Bronchial epithelial cell (primary cell): Measurements from ENCODE around the gene GLMP. TPM values are rescaled to one million over a fixed set of nuclear protein-coding genes. Genes with fewer than 3 reads are reported as not detected.
A peak's percentile ranks its signal among the peaks of the same experiment; 100 is the strongest.

Source experiments
- DNase-seq: peaks from one replicate; pipeline ENCODE4 v3.0.0-alpha.2; 2010; ENCODE audit warnings: low read depth
- FAIRE-seq: peaks from 2 replicates; lab custom pipeline; 2011; peaks lifted over from hg19 to GRCh38; lab: Jason Lieb, UNC
- H3K27me3 ChIP-seq: 2 replicates; pipeline ENCODE4 v1.5.1; 2011; ENCODE audit warnings: low read length; ENCODE audit not compliant: control insufficient read depth, insufficient read depth
- H3K36me3 ChIP-seq: 2 replicates; pipeline ENCODE4 v1.5.1; 2011; ENCODE audit warnings: low read length; ENCODE audit not compliant: control insufficient read depth, insufficient read depth
- H3K4me3 ChIP-seq: 2 replicates; pipeline ENCODE4 v1.5.1; 2011; ENCODE audit warnings: mild to moderate bottlenecking, low read depth, low read length, control low read depth
- total RNA-seq: library from RNA; depleted of rRNA; stranded (reverse); fragments of >200 nt; gene quantifications from 2 replicates; pipeline ENCODE4 v1.2.1, GENCODE V29; 2014
- TF ChIP-seq, protein P1 (sequence below): IDR thresholded peaks from 2 replicates; pipeline ENCODE4 v1.5.1; 2011; ENCODE audit warnings: mild to moderate bottlenecking, moderate library complexity, low read length, control low read depth, inconsistent platforms; ENCODE audit not compliant: insufficient read depth, severe bottlenecking

The GLMP gene
- total RNA-seq, 1 donor from 2014 or later: 34.2 TPM

- TF ChIP-seq, protein P1, sequence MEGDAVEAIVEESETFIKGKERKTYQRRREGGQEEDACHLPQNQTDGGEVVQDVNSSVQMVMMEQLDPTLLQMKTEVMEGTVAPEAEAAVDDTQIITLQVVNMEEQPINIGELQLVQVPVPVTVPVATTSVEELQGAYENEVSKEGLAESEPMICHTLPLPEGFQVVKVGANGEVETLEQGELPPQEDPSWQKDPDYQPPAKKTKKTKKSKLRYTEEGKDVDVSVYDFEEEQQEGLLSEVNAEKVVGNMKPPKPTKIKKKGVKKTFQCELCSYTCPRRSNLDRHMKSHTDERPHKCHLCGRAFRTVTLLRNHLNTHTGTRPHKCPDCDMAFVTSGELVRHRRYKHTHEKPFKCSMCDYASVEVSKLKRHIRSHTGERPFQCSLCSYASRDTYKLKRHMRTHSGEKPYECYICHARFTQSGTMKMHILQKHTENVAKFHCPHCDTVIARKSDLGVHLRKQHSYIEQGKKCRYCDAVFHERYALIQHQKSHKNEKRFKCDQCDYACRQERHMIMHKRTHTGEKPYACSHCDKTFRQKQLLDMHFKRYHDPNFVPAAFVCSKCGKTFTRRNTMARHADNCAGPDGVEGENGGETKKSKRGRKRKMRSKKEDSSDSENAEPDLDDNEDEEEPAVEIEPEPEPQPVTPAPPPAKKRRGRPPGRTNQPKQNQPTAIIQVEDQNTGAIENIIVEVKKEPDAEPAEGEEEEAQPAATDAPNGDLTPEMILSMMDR: no peak
- H3K36me3 ChIP-seq: peaks cover 25% of the 10 kb centered on the region
- no peaks in the 10 kb centered on the region for H3K27me3 ChIP-seq
- DNase-seq (no peak), FAIRE-seq (no peak)
- no peak within 1 kb of the TSS for H3K4me3 ChIP-seq
These were observed 47.8 kb downstream of the GLMP start, which contains the start of gene PAQR6 for GRCh38 chr1:156247460-156248322. Gene PAQR6, minus strand, starts transcription at chr1:156248056. Its CDS starts 1,325 bp downstream, at chr1:156246731.

- FAIRE-seq (peak; percentile 40), DNase-seq (no peak)
- Histone ChIP-seq H3K4me3 (no peak overlapping the region), H3K36me3 (peaks cover 18% of the 10 kb centered on the region), H3K27me3 (no peaks in the 10 kb centered on the region)
- TF ChIP-seq, protein P1: no peak
These were observed 48.6 kb downstream of the GLMP start for GRCh38 chr1:156246781-156247459.

DNA sequence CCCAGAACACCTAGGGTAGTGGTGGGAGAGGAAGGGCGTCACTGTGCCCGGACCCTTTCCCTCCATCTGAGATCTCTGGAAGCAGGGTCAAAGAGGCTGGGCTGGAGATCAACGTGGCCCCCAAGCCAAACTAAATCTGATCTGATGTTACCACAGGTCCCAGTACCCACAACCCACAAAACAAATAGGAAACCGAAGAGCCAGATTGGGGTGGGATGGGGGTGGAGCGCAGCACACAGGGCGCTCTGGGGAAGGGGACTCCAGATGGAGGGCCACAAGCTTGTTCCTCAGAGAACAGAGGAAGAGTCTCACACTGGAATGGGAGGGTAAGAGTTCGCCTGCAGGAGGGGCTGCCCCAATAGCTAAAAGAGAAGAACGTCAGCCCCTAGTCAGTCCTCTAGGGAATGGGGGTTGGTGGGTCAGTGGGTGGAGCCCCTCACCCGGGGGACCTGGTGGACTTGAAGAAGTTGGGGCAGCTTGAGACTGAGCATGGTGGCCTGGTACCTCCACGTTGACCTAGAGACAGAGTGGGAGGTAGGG is 49.2 kb downstream of the GLMP start:
- no peak overlapping the region for H3K4me3 ChIP-seq
- DNase-seq (no peak), FAIRE-seq (peak; percentile 79)
- TF ChIP-seq, protein P1: no peak
- H3K36me3 ChIP-seq: peaks cover 12% of the 10 kb centered on the region
- H3K27me3 ChIP-seq: no peaks in the 10 kb centered on the region

DNA sequence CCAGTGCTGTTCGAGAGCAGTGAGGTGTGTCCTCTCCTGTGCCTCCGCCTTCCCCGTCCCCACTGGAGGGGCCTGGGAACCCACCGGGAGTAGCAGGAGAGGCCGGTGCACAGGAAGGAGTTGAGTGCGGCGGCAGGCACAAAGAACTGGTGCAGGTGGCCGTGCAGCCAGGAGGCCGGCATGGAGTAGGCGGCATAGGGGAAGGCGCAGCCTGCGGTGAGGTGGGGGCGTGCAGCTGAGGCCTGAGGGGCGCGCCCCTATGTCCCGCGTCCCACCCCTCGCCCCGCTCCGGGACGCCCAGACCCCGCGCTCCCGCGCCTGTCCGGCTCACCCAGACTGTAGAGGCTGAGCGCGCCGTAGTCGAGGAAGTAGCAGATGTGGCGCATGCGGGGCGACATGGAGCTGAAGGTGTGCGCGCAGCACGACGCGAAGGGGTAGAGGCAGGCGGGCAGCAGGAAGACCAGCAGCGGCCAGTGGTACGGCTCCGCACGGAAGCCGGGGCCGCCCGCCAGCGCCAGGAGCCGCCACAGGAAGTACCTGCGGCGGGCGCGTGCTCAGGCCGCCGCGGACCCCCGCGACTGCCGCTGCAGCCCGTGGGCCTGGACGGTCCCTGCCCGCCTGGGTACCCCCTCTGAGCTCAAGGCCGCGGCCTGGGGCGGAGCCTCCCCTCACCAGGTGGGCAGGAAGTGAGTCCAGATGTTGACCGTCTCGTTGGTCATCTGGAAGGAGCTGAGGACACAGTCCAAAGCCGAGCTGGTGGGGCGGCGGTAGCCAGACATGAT is 49.8 kb downstream of the GLMP start:
- TF ChIP-seq, protein P1: no peak
- peaks cover 8% of the 10 kb centered on the region for H3K36me3 ChIP-seq
- no peak for DNase-seq
- H3K27me3 ChIP-seq: no peaks in the 10 kb centered on the region
- peak overlapping the region; percentile 11 for H3K4me3 ChIP-seq
- no peak for FAIRE-seq

DNA sequence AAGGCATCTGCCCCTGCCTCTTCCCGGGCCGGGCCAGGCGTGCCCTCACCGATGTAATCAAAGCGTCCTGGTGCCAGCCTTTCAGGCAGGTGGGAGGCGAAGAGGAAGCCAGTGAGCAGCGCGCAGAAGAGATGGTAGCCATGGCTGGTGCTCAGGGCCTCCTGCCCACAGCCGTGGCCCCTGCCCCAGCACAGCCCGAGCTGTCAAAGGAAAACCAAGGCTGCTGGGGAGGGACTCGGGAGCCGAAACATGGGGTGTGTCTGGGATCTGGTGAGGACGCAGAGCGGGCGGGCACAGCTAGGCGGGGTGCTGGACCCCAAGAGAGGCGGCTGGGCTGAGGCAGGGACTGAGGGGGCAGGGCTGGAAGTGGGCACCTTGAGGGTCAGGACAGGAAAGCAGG is 50.8 kb downstream of the GLMP start:
- DNase-seq (no peak), FAIRE-seq (no peak)
- H3K27me3 ChIP-seq: no peaks in the 10 kb centered on the region
- TF ChIP-seq, protein P1: no peak
- peaks cover 2% of the 10 kb centered on the region for H3K36me3 ChIP-seq
- H3K4me3 ChIP-seq: no peak overlapping the region
